NCI-H2227 (cell line): ENCODE results near the gene C8G.

Experiments used
- DNase-seq: peaks from one replicate; lab custom pipeline; 2025; ENCODE audit not compliant: unreplicated experiment; lab: John Stamatoyannopoulos, UW

C8G gene

GRCh38 chr9:136920069-136920468, 25.0 kb upstream of the C8G start:
- DNase-seq: no peak

GRCh38 chr9:136920734-136921231, 24.3 kb upstream of the C8G start:
- DNase-seq: no peak

DNA sequence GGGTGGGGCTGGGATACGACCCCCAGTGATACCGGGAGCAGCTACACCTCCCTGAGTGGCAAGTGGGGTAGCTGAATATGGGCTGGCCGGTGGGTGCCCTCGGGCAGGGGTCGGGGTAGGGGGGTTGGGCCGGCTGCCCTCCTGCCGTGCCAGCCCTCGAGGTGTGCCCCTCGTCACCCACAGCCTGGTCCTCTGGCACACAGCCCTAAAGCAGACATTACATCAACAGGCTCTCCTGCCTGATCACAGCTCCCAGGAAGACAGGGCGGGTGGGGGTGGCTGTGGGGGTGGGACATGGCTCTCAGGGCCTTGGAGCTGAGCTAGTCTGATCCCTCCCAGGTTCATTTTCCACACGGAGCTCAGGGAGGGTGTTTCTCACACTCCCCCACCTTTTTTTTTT, 23.7 kb upstream of the C8G start:
- DNase-seq: no peak

DNA sequence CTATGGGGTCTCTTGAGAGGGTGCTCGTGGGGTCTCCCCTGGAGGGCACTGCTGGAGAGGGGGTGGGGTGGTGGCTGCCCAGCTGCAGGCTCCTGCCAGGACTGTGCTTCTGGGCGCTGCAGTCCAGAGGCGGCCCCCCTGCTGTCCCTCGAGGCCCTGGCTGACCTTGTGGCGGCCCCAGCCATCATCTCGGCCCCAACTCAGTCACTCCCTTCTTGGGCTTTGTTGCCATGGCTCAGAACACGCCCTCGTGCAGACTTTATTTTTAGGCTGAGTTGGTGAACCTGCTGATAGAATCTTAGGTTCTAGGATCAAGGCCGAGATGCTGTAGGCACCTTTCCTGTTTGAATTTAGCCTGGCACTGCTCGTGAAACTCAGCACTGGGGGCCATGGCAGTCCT, 23.3 kb upstream of the C8G start:
- DNase-seq: no peak

GRCh38 chr9:136922540-136922939, 22.5 kb upstream of the C8G start:
- DNase-seq: no peak

DNA sequence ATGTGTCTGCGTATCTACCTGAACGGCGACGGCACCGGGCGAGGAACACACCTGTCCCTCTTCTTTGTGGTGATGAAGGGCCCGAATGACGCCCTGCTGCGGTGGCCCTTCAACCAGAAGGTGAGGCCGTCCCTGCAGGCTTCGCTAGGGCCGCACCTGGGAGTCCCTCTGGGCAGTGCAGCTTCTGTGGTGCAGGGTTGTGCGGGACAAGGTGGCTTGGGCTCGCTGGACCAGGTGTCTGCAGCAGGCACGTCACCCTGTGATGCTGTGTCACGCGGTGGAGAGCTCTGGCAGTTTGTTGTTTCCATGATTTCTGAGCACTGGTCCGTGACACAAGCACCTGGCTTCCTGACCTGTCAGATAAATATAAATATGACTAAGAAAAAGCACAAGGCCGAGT, 21.2 kb upstream of the C8G start:
- no peak for DNase-seq

DNA sequence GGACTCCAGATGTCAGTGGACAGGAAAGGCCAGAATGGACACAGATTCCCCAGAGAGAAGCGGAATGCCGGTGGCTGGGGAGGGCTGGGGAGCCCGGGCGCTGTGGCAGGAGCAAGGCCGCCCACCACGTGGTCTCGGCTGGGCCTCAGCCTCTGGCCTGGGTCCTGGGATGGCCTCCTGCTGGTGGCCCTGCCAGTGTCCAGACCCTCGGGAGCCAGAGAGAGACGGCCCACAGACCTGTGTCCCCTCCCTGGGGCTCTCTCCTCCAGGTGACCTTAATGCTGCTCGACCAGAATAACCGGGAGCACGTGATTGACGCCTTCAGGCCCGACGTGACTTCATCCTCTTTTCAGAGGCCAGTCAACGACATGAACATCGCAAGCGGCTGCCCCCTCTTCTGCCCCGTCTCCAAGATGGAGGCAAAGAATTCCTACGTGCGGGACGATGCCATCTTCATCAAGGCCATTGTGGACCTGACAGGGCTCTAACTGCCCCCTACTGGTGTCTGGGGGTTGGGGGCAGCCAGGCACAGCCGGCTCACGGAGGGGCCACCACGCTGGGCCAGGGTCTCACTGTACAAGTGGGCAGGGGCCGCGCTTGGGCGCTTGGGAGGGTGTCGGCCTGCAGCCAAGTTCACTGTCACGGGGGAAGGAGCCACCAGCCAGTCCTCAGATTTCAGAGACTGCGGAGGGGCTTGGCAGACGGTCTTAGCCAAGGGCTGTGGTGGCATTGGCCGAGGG, 19.5 kb upstream of the C8G start:
- DNase-seq: no peak

- no peak for DNase-seq
Observed at GRCh38 chr9:136926154-136926704, 18.8 kb upstream of the C8G start.

DNA sequence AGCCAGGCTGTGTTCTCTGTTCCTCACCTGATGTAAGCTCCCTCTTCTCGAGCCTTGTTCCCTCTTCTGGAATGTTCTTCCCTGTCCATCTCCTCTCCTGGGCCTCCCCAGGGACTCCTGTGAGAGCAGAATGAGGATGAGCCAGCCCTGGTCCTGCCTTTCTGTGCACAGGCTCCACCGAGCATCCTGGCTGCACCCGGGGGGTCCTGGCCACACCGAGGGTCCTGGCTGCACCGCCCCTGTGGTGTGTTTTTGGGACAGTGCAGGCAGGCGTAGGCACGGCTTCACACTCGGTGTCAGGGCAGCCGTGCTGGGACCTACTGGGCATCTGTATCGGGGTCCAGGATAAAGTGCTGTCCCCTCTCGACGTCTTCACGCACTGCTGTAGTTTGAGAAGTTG, 18.3 kb upstream of the C8G start:
- DNase-seq: no peak

DNA sequence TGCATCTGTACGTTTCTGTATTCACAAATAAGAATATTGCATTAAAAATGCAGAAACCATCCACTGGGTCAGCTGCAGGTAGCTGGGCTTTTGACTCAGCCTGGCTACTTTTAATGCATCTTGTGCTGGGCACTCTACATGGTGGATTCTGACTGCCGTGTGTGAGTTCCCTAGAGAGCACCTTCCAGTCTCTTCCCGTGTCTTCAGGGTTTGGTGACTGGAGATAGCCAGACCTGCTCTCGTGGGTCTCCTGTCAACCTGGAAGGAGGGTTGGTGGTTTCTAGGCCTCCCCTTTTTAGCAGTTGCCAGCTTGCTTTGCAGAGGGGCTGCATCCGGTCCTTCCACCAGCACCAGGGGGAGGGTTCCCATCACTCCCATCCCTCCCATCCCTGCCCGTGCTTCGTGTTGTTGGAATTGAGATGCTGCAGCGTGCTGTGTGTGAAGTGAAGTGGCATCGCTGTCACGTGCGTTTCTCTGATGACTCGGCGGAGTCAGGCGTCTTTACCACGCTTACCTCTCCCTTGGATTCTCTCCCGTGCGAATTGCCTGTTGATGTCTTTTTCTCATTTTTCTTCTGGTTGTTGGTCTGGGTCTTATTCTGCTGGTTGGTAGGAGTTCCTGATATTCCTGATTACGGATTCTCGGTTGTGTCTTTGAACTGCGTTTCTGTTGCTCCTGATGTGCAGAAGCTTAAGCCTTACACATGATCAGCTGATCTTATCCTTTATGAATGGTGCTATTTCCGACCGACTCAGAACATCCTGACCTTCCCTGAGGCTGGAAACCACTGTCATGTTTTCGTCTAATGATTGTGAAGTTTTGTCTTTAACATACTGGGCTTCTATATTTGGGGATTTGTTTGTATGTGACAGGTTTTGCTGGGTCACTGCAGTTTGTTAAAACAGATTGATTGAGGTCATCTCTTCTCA, 17.4 kb upstream of the C8G start:
- no peak for DNase-seq

DNA sequence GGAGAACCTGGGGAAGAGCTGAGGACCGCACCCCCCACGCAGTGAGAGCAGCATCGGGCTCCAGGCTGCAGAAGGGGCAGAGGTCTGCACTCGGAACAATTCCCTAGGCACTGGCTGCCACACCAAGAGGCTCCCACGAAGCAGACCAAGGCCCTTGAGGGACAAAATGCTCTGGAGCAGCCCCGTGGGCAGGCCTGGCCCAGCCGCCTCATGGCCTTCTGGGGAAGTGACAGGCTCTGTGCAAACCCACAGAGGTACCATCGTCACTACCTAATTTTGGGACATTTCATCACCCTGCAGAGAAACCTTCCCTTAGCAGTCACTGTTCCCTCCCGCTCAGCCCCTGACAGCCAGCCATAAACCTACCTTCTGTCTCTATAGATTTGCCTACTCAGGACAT, 16.5 kb upstream of the C8G start:
- DNase-seq: no peak

DNA sequence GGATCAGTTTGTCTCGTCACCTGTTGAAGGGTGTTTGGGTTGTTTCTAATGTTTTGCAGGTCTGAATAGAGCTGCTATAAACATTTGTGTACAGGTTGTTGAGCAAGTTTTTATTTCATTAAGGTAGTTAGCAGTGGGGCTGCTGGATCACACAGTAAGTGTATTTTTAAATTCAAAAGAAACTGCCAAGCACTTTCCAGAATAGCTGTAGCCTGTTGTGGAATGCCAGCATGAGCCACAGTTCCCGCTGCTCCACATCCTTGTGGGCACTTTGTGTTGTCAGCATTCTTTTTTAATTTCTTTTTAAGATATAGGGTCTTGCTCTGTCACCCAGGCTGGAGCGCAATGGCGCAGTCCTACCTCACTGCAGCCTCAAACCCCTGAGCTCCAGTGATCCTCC, 15.0 kb upstream of the C8G start:
- no peak for DNase-seq

- DNase-seq: no peak
Observed at GRCh38 chr9:136931611-136932130, 13.4 kb upstream of the C8G start.

DNA sequence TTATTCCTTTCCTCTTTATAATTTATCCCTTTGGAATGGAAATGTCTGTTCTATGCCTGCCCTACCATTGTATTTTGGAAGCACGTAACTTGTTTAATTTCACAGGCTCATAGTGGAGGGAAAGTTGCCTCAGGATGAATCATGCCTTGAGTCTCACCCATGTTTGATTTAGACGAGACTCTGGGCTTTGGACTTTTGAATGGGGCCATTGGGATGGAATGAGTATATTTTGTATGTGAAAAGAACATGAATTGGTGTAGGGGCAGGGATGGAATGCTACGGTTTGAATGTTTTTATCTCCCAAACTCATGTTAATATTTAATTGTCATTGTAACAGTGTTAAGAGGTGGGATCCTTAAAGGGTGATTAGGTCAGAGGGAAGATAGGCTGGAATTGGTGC, 10.8 kb upstream of the C8G start:
- DNase-seq: no peak

DNA sequence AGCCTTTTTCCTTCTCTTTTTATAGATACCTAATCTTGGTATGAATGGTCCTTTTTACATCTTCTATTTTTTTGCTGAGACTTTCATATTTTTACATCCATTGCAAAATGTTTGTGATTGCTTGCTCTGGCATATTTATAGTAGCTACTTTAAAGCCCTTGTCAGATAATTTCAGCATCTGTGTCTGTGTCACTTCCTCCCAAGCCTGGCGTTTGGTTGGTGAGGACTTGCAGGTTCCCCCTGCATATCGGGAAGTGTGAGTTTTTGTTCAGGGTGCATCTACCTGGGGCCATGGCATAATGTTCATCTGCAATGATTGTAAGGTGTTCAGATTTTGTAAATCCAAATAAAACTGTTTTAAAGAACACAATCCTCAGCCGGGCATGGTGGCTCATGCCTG, 9.4 kb upstream of the C8G start:
- DNase-seq: no peak

GRCh38 chr9:136936645-136937170, 8.3 kb upstream of the C8G start:
- DNase-seq: no peak

GRCh38 chr9:136937186-136938001, 7.6 kb upstream of the C8G start:
- no peak for DNase-seq

DNA sequence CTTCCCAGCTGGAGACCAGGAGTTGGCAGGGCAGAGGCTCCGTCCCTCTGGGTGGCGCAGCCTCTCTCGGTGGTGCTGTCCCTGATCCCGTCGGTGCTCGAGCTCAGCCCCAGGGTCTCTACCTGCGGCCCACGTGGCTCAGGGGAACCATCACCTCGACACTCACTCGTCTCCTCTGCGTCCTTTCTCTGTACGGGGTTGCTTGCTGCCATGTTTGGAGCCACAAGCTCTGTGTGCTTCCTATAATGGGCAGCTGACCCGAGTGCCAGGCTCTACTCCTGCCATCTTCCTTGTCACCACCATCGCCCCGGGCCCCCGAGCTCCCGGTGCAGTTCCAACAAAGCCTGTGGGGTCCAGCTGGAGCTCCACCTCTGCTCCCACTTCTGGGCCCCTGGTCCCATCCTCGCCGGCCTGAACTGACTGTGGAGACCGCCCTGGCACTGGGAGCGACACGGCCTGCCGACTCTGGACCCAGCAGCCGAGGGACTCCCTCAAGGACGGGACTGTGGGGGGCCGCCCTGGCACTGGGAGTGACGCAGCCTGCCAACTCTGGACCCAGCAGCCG, 5.5 kb upstream of the C8G start:
- DNase-seq: no peak

DNA sequence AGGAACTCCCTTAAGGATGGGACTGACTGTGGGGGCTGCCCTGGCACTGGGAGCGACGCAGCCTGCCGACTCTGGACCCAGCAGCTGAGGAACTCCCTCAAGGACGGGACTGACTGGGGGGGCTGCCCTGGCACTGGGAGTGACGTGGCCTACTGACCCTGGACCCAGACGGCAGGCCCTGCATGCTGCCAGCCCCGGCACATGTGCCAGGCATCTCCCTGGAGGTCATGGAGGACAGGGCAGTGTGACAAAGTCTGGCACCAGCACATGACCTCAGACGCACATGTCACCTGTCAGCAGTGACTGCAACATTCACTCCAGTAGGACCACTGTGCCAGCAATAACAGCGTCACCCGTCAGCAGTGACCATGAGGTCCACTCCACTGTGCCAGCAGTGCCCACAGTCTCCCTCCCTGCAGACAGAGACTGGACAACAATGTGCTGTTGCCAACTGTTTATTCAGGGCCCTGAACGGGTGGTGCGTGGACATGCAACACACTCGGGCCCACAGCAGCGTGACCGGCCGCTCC, 5.0 kb upstream of the C8G start:
- no peak for DNase-seq
